Left lobe of liver (tissue), 2 donors: ENCODE measurements around the gene CNTRL. TPM values are rescaled to one million over a fixed set of nuclear protein-coding genes. Genes with fewer than 3 reads are reported as not detected.

Experiments used
- ATAC-seq: fragments of 200-7000 bp; cut with Tn5 transposase; one replicate; pipeline ENCODE4 v1.9.1; 2020; ENCODE audit warnings: mild to moderate bottlenecking, moderate library complexity
- DNase-seq: peaks from one replicate; pipeline ENCODE4 v3.0.0-alpha.2; 2020; ENCODE audit warnings: low spot score
- total RNA-seq: library from RNA; stranded (reverse); gene quantifications from one replicate; pipeline ENCODE4 v1.2.1, GENCODE V29; 2021
- donor health status: DM: no; HTN: no; CAD: no; lungs with moderate emphysema.
- donor health status: DM: no; HTN: yes; CAD: no.

Gene CNTRL
- total RNA-seq, 1 donor from 2014 or later: 3.6 TPM

- no peak for DNase-seq
- ATAC-seq: no peak
These were observed 98.2 kb downstream of the CNTRL start for GRCh38 chr9:121172726-121173487.

- no peak for DNase-seq
These were observed 98.7 kb downstream of the CNTRL start for GRCh38 chr9:121173501-121173900.

GRCh38 chr9:121178676-121179372 lies 104.1 kb downstream of the CNTRL start:
- ATAC-seq (peak; percentile 71), DNase-seq (peak; percentile 66)

More at GRCh38 chr9:121173501-121173900, 98.7 kb downstream of the CNTRL start:
- no peak for ATAC-seq

GRCh38 chr9:121179373-121179721 lies 104.6 kb downstream of the CNTRL start:
- peak; percentile 64 for ATAC-seq
- peak; percentile 71 for DNase-seq

- peak; percentile 69 for ATAC-seq
- DNase-seq: peak; percentile 73
These were observed 105.4 kb downstream of the CNTRL start for GRCh38 chr9:121179930-121180681.

GRCh38 chr9:121182101-121182836 lies 107.5 kb downstream of the CNTRL start:
- DNase-seq (no peak), ATAC-seq (peak; percentile 41)

- ATAC-seq: no peak
- DNase-seq: no peak
These were observed 108.2 kb downstream of the CNTRL start for GRCh38 chr9:121182989-121183388.

- no peak for ATAC-seq
These were observed 109.1 kb downstream of the CNTRL start for GRCh38 chr9:121183666-121184423.

GRCh38 chr9:121184463-121184862 lies 109.7 kb downstream of the CNTRL start:
- ATAC-seq (no peak), DNase-seq (no peak)

More at GRCh38 chr9:121183666-121184423, 109.1 kb downstream of the CNTRL start:
- DNase-seq: no peak

GRCh38 chr9:121185178-121185745 lies 110.5 kb downstream of the CNTRL start:
- DNase-seq (no peak), ATAC-seq (no peak)

- DNase-seq (no peak), ATAC-seq (no peak)
These were observed 111.1 kb downstream of the CNTRL start for GRCh38 chr9:121185774-121186403.

GRCh38 chr9:121187636-121188305 lies 113.0 kb downstream of the CNTRL start:
- DNase-seq (no peak), ATAC-seq (peak; percentile 24)

GRCh38 chr9:121189006-121189405 lies 114.3 kb downstream of the CNTRL start:
- DNase-seq (no peak), ATAC-seq (no peak)

GRCh38 chr9:121189660-121190059 lies 114.9 kb downstream of the CNTRL start:
- DNase-seq (no peak), ATAC-seq (no peak)

- ATAC-seq (no peak), DNase-seq (no peak)
These were observed 116.5 kb downstream of the CNTRL start for GRCh38 chr9:121191235-121191634.

GRCh38 chr9:121192518-121192917 lies 117.8 kb downstream of the CNTRL start:
- ATAC-seq (no peak), DNase-seq (no peak)

- ATAC-seq (no peak), DNase-seq (no peak)
These were observed 118.3 kb downstream of the CNTRL start for GRCh38 chr9:121192959-121193640.

- DNase-seq (no peak), ATAC-seq (peak; percentile 17)
These were observed 120.0 kb downstream of the CNTRL start for GRCh38 chr9:121194730-121195129.
